GM23338 (cell line): ENCODE measurements around the gene REC8. TPM values are rescaled to one million over a fixed set of nuclear protein-coding genes. Genes with fewer than 3 reads are reported as not detected.

Source experiments
- ATAC-seq: fragments of 200-7000 bp; cut with Tn5 transposase; 3 replicates; pipeline ENCODE4 v1.9.1; 2020
- DNase-seq: peaks from one replicate; pipeline ENCODE4 v3.0.0-alpha.2; 2015; ENCODE audit warnings: low spot score
- H2AFZ ChIP-seq: fragments of 200-600 bp; sonication (generic); 2 replicates; pipeline ENCODE4 v1.8.0; 2016; ENCODE audit warnings: antibody characterized with exemption, mild to moderate bottlenecking, moderate library complexity
- H3F3A ChIP-seq: fragments of 200-600 bp; sonication (generic); replicated peaks from 2 replicates; pipeline ENCODE4 v1.8.0; 2017; ENCODE audit warnings: antibody characterized with exemption, mixed run types, low read depth
- H3K27ac ChIP-seq: fragments of 200-600 bp; sonication (generic); 2 replicates; pipeline ENCODE4 v1.6.1; 2016; ENCODE audit warnings: low read depth
- H3K27me3 ChIP-seq: fragments of 200-600 bp; sonication (generic); 2 replicates; pipeline ENCODE4 v1.8.0; 2016; ENCODE audit warnings: mild to moderate bottlenecking, mixed run types, moderate library complexity; ENCODE audit not compliant: insufficient read depth
- H3K36me3 ChIP-seq: fragments of 200-600 bp; sonication (generic); 2 replicates; pipeline ENCODE4 v1.8.0; 2016; ENCODE audit warnings: mild to moderate bottlenecking; ENCODE audit not compliant: insufficient read depth
- H3K4me1 ChIP-seq: fragments of 200-600 bp; sonication (generic); 2 replicates; pipeline ENCODE4 v1.8.0; 2016; ENCODE audit warnings: mild to moderate bottlenecking, moderate library complexity; ENCODE audit not compliant: insufficient read depth
- H3K4me2 ChIP-seq: fragments of 200-600 bp; sonication (generic); 2 replicates; pipeline ENCODE4 v1.7.1; 2017; ENCODE audit warnings: mixed run types
- H3K4me3 ChIP-seq: fragments of 200-600 bp; sonication (generic); 2 replicates; pipeline ENCODE4 v1.6.1; 2016; ENCODE audit warnings: mixed run types
- H3K79me2 ChIP-seq: fragments of 200-600 bp; sonication (generic); replicated peaks from 2 replicates; pipeline ENCODE4 v1.8.0; 2017; ENCODE audit warnings: mild to moderate bottlenecking; ENCODE audit not compliant: insufficient read depth
- H3K9me2 ChIP-seq: fragments of 200-600 bp; sonication (generic); 2 replicates; pipeline ENCODE4 v1.8.0; 2017; ENCODE audit not compliant: insufficient read depth
- H4K20me1 ChIP-seq: fragments of 200-600 bp; sonication (generic); replicated peaks from 2 replicates; pipeline ENCODE4 v1.8.0; 2017; ENCODE audit warnings: mild to moderate bottlenecking; ENCODE audit not compliant: insufficient read depth
- H3K27ac Mint-ChIP-seq: 2 replicates; pipeline ENCODE4 v1.8.0; 2020; ENCODE audit warnings: inconsistent platforms, mild to moderate bottlenecking, moderate library complexity, mixed read lengths
- H3K27me3 Mint-ChIP-seq: 3 replicates; pipeline ENCODE4 v1.8.0; 2022; ENCODE audit warnings: low read depth, mild to moderate bottlenecking, moderate library complexity, mixed read lengths, inconsistent platforms; ENCODE audit not compliant: insufficient read depth, poor library complexity
- H3K36me3 Mint-ChIP-seq: 3 replicates; pipeline ENCODE4 v1.8.0; 2021; ENCODE audit warnings: low read depth, mild to moderate bottlenecking, inconsistent platforms, moderate library complexity, mixed read lengths
- H3K4me1 Mint-ChIP-seq: 3 replicates; pipeline ENCODE4 v1.8.0; 2020; ENCODE audit warnings: mild to moderate bottlenecking, inconsistent platforms, mixed read lengths
- H3K4me3 Mint-ChIP-seq: 3 replicates; pipeline ENCODE4 v1.8.0; 2021; ENCODE audit warnings: moderate library complexity, mild to moderate bottlenecking, inconsistent platforms, mixed read lengths
- H3K9me3 Mint-ChIP-seq: 3 replicates; pipeline ENCODE4 v1.8.0; 2020; ENCODE audit warnings: moderate library complexity, mild to moderate bottlenecking, inconsistent platforms, mixed read lengths
- CREB1 ChIP-seq: fragments of 250-450 bp; sonication (Bioruptor Pico); IDR thresholded peaks from 2 replicates; pipeline ENCODE4 v1.5.0; 2020; ENCODE audit warnings: low read depth, mild to moderate bottlenecking, moderate library complexity
- EZH2 ChIP-seq: fragments of 200-600 bp; sonication (generic); IDR thresholded peaks from one replicate; pipeline ENCODE4 v1.8.0; 2017; ENCODE audit warnings: antibody characterized with exemption, mild to moderate bottlenecking, low read depth; ENCODE audit not compliant: unreplicated experiment
- EZH2phosphoT487 ChIP-seq: fragments of 200-600 bp; sonication (generic); IDR thresholded peaks from one replicate; pipeline ENCODE4 v1.8.1; 2018; ENCODE audit warnings: antibody characterized with exemption; ENCODE audit not compliant: unreplicated experiment
- JUNB ChIP-seq: IDR thresholded peaks from one replicate; pipeline ENCODE4 v1.6.1; 2016; ENCODE audit warnings: antibody characterized with exemption; ENCODE audit not compliant: unreplicated experiment
- NANOG ChIP-seq: IDR thresholded peaks from 2 replicates; pipeline ENCODE4 v1.6.1; 2016; ENCODE audit warnings: antibody characterized with exemption, borderline replicate concordance
- POLR2AphosphoS5 ChIP-seq: IDR thresholded peaks from 2 replicates; pipeline ENCODE4 v1.6.1; 2016; ENCODE audit warnings: antibody characterized with exemption, low read depth
- STAT1 ChIP-seq: IDR thresholded peaks from one replicate; pipeline ENCODE4 v1.6.1; 2016; ENCODE audit warnings: antibody characterized with exemption; ENCODE audit not compliant: unreplicated experiment
- ZNF114 ChIP-seq: fragments of 250-450 bp; sonication (Bioruptor Pico); IDR thresholded peaks from 2 replicates; pipeline ENCODE4 v1.5.0; 2020; ENCODE audit warnings: mild to moderate bottlenecking, moderate library complexity
- ZNF331 ChIP-seq: fragments of 250-450 bp; sonication (Bioruptor Pico); IDR thresholded peaks from 2 replicates; pipeline ENCODE4 v1.5.0; 2020; ENCODE audit warnings: low read depth, mild to moderate bottlenecking, moderate library complexity
- polyA plus RNA-seq: library from polyadenylated mRNA; unstranded; fragments of >200 nt; fragmentation: Nextera tagmentation; extraction: Ambion mirVana; gene quantifications from 2 replicates; pipeline ENCODE4 v1.2.1, GENCODE V29; 2016
- total RNA-seq: library from RNA; depleted of rRNA; stranded (reverse); fragments of >200 nt; shearing (Covaris generic); gene quantifications from 2 replicates; pipeline ENCODE4 v1.2.3, GENCODE V29; 2014
- TF ChIP-seq, protein P1 (sequence below): IDR thresholded peaks from 2 replicates; pipeline ENCODE4 v1.6.1; 2016; ENCODE audit warnings: antibody characterized with exemption
- TF ChIP-seq, protein P2 (sequence below): IDR thresholded peaks from one replicate; pipeline ENCODE4 v1.6.1; 2018; ENCODE audit warnings: antibody characterized with exemption; ENCODE audit not compliant: unreplicated experiment
- TF ChIP-seq, protein P3 (sequence below): fragments of 250-450 bp; sonication (Bioruptor Pico); IDR thresholded peaks from 2 replicates; pipeline ENCODE4 v1.5.0; 2020; ENCODE audit warnings: mild to moderate bottlenecking, moderate library complexity

The REC8 gene
- total and polyA plus RNA-seq, 2 experiments from 2014 or later: 25.7 to 36.8 TPM

DNA sequence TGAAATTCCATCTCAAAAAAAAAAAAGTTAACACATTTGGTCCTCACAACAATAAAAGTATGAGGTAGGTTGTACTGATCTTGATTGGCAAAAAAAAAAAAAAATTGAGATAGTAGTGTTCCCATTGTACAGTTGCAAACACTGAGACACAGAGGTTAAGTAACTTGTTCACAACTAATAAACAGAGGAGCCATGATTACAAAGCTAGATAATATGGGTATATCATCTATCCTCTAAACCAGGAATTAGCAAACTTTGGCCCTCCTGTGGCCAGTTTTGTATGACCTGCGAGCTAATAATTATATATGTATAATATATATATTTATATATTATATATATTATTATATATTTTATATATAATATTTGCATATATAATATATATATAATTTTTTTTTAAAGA is 38.1 kb upstream of the REC8 start:
- Histone ChIP-seq H4K20me1 (no peaks in the 10 kb centered on the region), H3K36me3 (0 out of 2 replicates have a peak, but pooled peaks cover 6% of the 10 kb centered on the region), H2AFZ (no peak overlapping the region), H3K4me2 (no peak overlapping the region), H3K79me2 (0 out of 2 replicates have a peak, but pooled peaks cover under 1% of the 10 kb centered on the region), H3F3A (peaks cover 27% of the 10 kb centered on the region), H3K9me2 (no peaks in the 10 kb centered on the region), H3K4me1 (peaks cover 17% of the 10 kb centered on the region), H3K27me3 (no peaks in the 10 kb centered on the region), H3K4me3 (no peak overlapping the region), H3K27ac (no peak overlapping the region)
- Mint-ChIP-seq H3K4me3 (no peak overlapping the region), H3K27ac (no peak overlapping the region), H3K27me3 (peaks cover 14% of the 10 kb centered on the region), H3K36me3 (peaks cover 15% of the 10 kb centered on the region), H3K4me1 (peaks cover 32% of the 10 kb centered on the region), H3K9me3 (no peaks in the 10 kb centered on the region)
- TF ChIP-seq STAT1: no peak
- TF ChIP-seq EZH2: no peak
- DNase-seq (no peak), ATAC-seq (no peak)

DNA sequence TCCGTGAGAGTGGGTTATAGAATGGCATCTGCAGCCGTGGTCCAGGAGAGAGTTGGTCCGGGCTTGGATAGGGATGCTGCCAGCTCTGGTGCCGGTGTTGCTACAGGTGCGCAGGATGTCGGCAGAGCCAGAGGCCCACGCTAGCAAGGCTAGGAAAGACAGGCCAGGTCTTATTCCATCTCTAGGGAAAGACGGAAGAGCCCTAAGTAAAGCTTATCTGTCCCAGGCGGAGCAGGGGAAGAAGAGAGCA is 36.4 kb upstream of the REC8 start:
- Histone ChIP-seq H3K4me1 (peaks cover 22% of the 10 kb centered on the region), H4K20me1 (peaks cover 9% of the 10 kb centered on the region)
- peaks cover 33% of the 10 kb centered on the region for H3K36me3 Mint-ChIP-seq
- TF ChIP-seq ZNF114 (no peak), STAT1 (no peak), JUNB (no peak), ZNF331 (CRISPR knock-in tag) (no peak), EZH2phosphoT487 (no peak), CREB1 (CRISPR knock-in tag) (no peak), POLR2AphosphoS5 (no peak), NANOG (no peak)
- TF ChIP-seq, protein P1, sequence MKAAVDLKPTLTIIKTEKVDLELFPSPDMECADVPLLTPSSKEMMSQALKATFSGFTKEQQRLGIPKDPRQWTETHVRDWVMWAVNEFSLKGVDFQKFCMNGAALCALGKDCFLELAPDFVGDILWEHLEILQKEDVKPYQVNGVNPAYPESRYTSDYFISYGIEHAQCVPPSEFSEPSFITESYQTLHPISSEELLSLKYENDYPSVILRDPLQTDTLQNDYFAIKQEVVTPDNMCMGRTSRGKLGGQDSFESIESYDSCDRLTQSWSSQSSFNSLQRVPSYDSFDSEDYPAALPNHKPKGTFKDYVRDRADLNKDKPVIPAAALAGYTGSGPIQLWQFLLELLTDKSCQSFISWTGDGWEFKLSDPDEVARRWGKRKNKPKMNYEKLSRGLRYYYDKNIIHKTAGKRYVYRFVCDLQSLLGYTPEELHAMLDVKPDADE: no peak
- TF ChIP-seq, protein P2, sequence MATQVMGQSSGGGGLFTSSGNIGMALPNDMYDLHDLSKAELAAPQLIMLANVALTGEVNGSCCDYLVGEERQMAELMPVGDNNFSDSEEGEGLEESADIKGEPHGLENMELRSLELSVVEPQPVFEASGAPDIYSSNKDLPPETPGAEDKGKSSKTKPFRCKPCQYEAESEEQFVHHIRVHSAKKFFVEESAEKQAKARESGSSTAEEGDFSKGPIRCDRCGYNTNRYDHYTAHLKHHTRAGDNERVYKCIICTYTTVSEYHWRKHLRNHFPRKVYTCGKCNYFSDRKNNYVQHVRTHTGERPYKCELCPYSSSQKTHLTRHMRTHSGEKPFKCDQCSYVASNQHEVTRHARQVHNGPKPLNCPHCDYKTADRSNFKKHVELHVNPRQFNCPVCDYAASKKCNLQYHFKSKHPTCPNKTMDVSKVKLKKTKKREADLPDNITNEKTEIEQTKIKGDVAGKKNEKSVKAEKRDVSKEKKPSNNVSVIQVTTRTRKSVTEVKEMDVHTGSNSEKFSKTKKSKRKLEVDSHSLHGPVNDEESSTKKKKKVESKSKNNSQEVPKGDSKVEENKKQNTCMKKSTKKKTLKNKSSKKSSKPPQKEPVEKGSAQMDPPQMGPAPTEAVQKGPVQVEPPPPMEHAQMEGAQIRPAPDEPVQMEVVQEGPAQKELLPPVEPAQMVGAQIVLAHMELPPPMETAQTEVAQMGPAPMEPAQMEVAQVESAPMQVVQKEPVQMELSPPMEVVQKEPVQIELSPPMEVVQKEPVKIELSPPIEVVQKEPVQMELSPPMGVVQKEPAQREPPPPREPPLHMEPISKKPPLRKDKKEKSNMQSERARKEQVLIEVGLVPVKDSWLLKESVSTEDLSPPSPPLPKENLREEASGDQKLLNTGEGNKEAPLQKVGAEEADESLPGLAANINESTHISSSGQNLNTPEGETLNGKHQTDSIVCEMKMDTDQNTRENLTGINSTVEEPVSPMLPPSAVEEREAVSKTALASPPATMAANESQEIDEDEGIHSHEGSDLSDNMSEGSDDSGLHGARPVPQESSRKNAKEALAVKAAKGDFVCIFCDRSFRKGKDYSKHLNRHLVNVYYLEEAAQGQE: no peak
- TF ChIP-seq, protein P3, sequence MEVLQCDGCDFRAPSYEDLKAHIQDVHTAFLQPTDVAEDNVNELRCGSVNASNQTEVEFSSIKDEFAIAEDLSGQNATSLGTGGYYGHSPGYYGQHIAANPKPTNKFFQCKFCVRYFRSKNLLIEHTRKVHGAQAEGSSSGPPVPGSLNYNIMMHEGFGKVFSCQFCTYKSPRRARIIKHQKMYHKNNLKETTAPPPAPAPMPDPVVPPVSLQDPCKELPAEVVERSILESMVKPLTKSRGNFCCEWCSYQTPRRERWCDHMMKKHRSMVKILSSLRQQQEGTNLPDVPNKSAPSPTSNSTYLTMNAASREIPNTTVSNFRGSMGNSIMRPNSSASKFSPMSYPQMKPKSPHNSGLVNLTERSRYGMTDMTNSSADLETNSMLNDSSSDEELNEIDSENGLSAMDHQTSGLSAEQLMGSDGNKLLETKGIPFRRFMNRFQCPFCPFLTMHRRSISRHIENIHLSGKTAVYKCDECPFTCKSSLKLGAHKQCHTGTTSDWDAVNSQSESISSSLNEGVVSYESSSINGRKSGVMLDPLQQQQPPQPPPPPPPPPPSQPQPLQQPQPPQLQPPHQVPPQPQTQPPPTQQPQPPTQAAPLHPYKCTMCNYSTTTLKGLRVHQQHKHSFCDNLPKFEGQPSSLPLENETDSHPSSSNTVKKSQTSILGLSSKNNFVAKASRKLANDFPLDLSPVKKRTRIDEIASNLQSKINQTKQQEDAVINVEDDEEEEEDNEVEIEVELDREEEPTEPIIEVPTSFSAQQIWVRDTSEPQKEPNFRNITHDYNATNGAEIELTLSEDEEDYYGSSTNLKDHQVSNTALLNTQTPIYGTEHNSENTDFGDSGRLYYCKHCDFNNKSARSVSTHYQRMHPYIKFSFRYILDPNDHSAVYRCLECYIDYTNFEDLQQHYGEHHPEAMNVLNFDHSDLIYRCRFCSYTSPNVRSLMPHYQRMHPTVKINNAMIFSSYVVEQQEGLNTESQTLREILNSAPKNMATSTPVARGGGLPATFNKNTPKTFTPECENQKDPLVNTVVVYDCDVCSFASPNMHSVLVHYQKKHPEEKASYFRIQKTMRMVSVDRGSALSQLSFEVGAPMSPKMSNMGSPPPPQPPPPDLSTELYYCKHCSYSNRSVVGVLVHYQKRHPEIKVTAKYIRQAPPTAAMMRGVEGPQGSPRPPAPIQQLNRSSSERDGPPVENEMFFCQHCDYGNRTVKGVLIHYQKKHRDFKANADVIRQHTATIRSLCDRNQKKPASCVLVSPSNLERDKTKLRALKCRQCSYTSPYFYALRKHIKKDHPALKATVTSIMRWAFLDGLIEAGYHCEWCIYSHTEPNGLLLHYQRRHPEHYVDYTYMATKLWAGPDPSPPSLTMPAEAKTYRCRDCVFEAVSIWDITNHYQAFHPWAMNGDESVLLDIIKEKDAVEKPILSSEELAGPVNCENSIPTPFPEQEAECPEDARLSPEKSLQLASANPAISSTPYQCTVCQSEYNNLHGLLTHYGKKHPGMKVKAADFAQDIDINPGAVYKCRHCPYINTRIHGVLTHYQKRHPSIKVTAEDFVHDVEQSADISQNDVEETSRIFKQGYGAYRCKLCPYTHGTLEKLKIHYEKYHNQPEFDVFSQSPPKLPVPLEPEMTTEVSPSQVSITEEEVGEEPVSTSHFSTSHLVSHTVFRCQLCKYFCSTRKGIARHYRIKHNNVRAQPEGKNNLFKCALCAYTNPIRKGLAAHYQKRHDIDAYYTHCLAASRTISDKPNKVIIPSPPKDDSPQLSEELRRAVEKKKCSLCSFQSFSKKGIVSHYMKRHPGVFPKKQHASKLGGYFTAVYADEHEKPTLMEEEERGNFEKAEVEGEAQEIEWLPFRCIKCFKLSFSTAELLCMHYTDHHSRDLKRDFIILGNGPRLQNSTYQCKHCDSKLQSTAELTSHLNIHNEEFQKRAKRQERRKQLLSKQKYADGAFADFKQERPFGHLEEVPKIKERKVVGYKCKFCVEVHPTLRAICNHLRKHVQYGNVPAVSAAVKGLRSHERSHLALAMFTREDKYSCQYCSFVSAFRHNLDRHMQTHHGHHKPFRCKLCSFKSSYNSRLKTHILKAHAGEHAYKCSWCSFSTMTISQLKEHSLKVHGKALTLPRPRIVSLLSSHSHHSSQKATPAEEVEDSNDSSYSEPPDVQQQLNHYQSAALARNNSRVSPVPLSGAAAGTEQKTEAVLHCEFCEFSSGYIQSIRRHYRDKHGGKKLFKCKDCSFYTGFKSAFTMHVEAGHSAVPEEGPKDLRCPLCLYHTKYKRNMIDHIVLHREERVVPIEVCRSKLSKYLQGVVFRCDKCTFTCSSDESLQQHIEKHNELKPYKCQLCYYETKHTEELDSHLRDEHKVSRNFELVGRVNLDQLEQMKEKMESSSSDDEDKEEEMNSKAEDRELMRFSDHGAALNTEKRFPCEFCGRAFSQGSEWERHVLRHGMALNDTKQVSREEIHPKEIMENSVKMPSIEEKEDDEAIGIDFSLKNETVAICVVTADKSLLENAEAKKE (CRISPR knock-in tag): no peak

More for the DNA sequence above, 36.4 kb upstream of the REC8 start:
- H3K27me3 Mint-ChIP-seq: peaks cover 21% of the 10 kb centered on the region
- H3K4me2 ChIP-seq: peak overlapping the region; percentile 87
- H3K27ac Mint-ChIP-seq: peak overlapping the region; percentile 10; the same call in 1 of the 2 replicates
- peaks cover 14% of the 10 kb centered on the region; the same call in 1 of the 2 replicates for H3K36me3 ChIP-seq
- H3K79me2 ChIP-seq: peaks cover 16% of the 10 kb centered on the region
- H3K4me1 Mint-ChIP-seq: peaks cover 46% of the 10 kb centered on the region
- H3K9me3 Mint-ChIP-seq: no peaks in the 10 kb centered on the region
- peak overlapping the region; percentile 96 for H3K4me3 ChIP-seq
- H3K4me3 Mint-ChIP-seq: peak overlapping the region; percentile 79
- ATAC-seq: no peak
- H3K27me3 ChIP-seq: no peaks in the 10 kb centered on the region
- H3F3A ChIP-seq: peaks cover 29% of the 10 kb centered on the region
- no peaks in the 10 kb centered on the region for H3K9me2 ChIP-seq
- H2AFZ ChIP-seq: peak overlapping the region; percentile 97
- peak overlapping the region; percentile 84; the same call in 1 of the 2 replicates for H3K27ac ChIP-seq
- no peak for DNase-seq
